Activated CD4-positive, alpha-beta T cell treated with anti-CD3 and anti-CD28 coated beads, Interleukin-2, amount 10 ng/mL, durations not matched to agents 7 days and 5 days (primary cell): ENCODE data around the gene PRDM2. TPM values are rescaled to one million over a fixed set of nuclear protein-coding genes. Genes with fewer than 3 reads are reported as not detected.

Experiments
- CTCF ChIA-PET: fragments of 350-600 bp; sonication (Branson Sonifier 250); formaldehyde crosslinking; loops from one replicate; lab custom pipeline; 2021; ENCODE audit warnings: antibody characterized with exemption; lab: Charles Lee
- POLR2A ChIA-PET: fragments of 350-600 bp; sonication (Branson Sonifier 250); formaldehyde crosslinking; loops from one replicate; lab custom pipeline; 2021; ENCODE audit warnings: antibody characterized with exemption; lab: Charles Lee
- DNase-seq: peaks from one replicate; pipeline ENCODE4 v3.0.0-alpha.2; 2020
- H3K27ac Mint-ChIP-seq: one replicate; pipeline ENCODE4 v1.8.0; 2021; ENCODE audit warnings: mild to moderate bottlenecking, moderate library complexity, mixed read lengths
- H3K27me3 Mint-ChIP-seq: one replicate; pipeline ENCODE4 v1.8.0; 2021; ENCODE audit warnings: mixed read lengths
- H3K36me3 Mint-ChIP-seq: one replicate; pipeline ENCODE4 v1.8.0; 2021; ENCODE audit warnings: low read depth, mixed read lengths
- H3K4me1 Mint-ChIP-seq: one replicate; pipeline ENCODE4 v1.8.0; 2021; ENCODE audit warnings: mixed read lengths
- H3K4me3 Mint-ChIP-seq: one replicate; pipeline ENCODE4 v1.8.0; 2021; ENCODE audit warnings: mild to moderate bottlenecking, moderate library complexity, mixed read lengths
- H3K9me3 Mint-ChIP-seq: one replicate; pipeline ENCODE4 v1.8.0; 2021; ENCODE audit warnings: mixed read lengths
- total RNA-seq, 2 experiments: library from RNA; stranded (reverse); gene quantifications; one replicate each; pipeline ENCODE4 v1.2.3, GENCODE V29; 2021

PRDM2 gene
- total RNA-seq, 2 experiments from 2014 or later = 57.7 to 63.1 TPM

DNA sequence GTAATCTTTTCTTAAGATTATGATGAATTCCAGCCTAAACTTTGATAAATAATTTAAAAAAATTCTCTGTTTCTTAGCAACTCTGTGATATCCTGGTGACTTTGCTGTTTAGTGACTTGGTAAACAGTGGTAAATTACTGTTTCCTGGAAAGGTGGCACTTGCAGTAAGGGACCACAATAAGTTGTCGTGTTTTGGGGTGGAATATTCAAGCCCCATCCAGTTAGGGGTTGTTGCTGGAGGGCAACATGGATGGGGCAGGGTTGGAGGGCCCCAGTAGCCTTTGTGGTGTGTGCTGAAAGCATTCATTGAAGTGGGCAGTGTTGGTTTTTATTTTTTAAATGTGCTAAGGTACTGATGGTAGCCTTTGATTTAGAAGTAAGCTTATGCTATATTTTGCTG is 30.3 kb downstream of the PRDM2 start:
- ChIA-PET POLR2A (interaction anchor here (0.7 kb wide), 1 partner anchor 19 kb away, joined by 5 read pairs; no protein-coding TSS in a partner anchor), CTCF (interaction anchor here (2.0 kb wide), 2 partner anchors 9 to 22 kb away, joined by 5 to 6 read pairs; no protein-coding TSS in a partner anchor)
- H3K4me1 Mint-ChIP-seq = peaks cover 80% of the 10 kb centered on the region
- H3K27ac Mint-ChIP-seq = peak overlapping the region; percentile 99
- H3K9me3 Mint-ChIP-seq = no peaks in the 10 kb centered on the region
- DNase-seq = peak; percentile 27
- H3K27me3 Mint-ChIP-seq = no peaks in the 10 kb centered on the region
- peak overlapping the region; percentile 78 for H3K4me3 Mint-ChIP-seq
- H3K36me3 Mint-ChIP-seq = peaks cover 17% of the 10 kb centered on the region

DNA sequence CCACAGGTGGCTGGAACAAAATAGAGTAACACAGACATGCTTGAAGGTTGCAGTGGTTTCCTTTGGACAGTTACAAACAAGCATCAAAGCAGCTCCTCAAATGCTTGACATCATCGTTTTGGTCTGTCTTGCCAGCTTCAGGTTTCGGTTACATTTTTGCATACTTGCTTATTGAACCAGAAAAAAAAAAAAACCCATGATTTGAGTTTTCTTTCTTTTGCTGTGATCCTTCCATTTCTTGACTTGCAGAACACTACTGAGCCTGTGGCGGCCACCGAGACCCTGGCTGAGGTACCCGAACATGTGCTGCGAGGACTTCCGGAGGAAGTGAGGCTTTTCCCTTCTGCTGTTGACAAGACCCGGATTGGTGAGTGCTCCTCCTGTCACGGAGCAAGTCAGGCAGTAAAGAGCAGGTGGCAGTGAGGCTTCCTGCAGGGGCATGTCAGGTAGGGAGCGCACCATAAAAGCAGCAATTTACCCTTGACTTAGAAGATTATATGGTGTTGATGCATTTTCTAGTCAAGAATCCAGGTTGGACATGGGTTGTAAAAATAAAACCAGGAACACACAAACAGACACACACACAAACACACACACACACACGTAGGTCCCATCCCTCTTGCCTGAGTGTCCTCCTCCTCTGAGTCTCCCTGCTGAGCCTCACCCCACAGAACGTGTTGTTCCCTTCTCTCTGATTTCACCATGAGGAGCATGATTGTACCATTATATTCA is 30.9 kb downstream of the PRDM2 start:
- H3K36me3 Mint-ChIP-seq = peaks cover 21% of the 10 kb centered on the region
- CTCF ChIA-PET = interaction anchor here (1.4 to 2.0 kb wide), 3 partner anchors 10 to 23 kb away, joined by 3 to 6 read pairs (median 5); no protein-coding TSS in a partner anchor
- peak overlapping the region; percentile 99 for H3K27ac Mint-ChIP-seq
- peak overlapping the region; percentile 78 for H3K4me3 Mint-ChIP-seq
- DNase-seq = peak; percentile 93
- POLR2A ChIA-PET = interaction anchor here (0.5 to 1.7 kb wide), 3 partner anchors 14 to 19 kb away, joined by 4 to 7 read pairs (median 5); no protein-coding TSS in a partner anchor
- H3K27me3 Mint-ChIP-seq = no peaks in the 10 kb centered on the region
- peaks cover 79% of the 10 kb centered on the region for H3K4me1 Mint-ChIP-seq
- no peaks in the 10 kb centered on the region for H3K9me3 Mint-ChIP-seq

DNA sequence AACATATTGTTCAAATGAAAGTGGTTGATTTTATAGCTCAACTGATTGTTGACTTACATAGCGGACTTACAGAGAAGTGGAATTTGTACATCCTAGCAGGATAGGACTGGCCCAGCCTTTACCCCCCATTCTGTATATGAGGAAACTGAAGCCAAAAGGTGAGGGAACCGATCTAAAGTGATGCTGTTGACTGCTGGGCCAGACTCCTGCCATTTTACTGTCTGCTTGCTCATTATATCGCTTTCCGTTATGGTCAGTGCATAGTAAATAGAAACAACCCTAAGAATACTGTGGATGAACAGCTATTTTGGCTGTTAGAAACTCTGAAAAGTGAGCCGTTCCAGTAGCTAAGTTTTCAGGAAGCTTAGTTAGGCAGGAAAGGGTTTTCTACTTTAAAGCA is 31.9 kb downstream of the PRDM2 start:
- peaks cover 21% of the 10 kb centered on the region for H3K36me3 Mint-ChIP-seq
- no peaks in the 10 kb centered on the region for H3K9me3 Mint-ChIP-seq
- POLR2A ChIA-PET = interaction anchor here (1.7 kb wide), 1 partner anchor 18 kb away, joined by 7 read pairs; no protein-coding TSS in a partner anchor
- peak overlapping the region; percentile 78 for H3K4me3 Mint-ChIP-seq
- peak overlapping the region; percentile 99 for H3K27ac Mint-ChIP-seq
- no peaks in the 10 kb centered on the region for H3K27me3 Mint-ChIP-seq
- no peak for DNase-seq
- CTCF ChIA-PET = interaction anchor here (1.4 kb wide), 1 partner anchor 17 kb away, joined by 3 read pairs; no protein-coding TSS in a partner anchor
- peaks cover 74% of the 10 kb centered on the region for H3K4me1 Mint-ChIP-seq

DNA sequence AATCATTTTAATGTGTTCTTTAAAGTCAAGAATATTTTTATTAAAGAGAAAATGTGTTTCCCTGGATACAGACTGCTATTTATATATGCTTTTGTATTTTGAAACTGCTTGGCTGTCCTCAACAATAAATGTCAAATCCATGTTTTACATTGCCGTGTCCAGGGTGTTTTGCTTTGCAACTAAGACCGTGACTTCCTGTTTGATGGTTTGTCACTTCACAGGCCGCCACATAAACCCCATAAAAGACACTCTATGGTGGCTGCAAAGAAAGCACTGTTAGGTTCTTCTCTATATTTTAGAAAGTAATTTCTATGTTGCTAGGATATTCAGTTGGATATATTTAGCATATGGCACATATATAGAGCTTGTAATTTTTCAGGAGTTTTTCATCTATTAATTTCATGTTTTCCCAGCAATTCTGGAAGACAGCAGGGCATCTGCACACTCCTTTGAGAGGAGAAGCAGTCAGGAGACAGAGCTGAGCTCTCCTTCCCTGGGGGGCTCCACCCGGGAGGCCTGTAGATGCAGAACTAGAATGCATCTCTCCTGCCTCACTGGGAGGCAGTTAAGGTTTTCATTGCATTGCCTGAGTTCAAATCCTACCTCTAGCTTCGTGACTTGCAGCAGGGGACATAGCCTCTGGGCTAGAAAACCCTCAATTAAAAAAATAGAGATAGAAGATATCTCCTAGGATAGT is 33.1 kb downstream of the PRDM2 start:
- CTCF ChIA-PET = interaction anchor here (0.6 to 1.2 kb wide), 3 partner anchors 19 to 123 kb away, joined by 3 read pairs; no protein-coding TSS in a partner anchor
- peak; percentile 77 for DNase-seq
- H3K27me3 Mint-ChIP-seq = no peaks in the 10 kb centered on the region
- peak overlapping the region; percentile 57 for H3K4me3 Mint-ChIP-seq
- no peaks in the 10 kb centered on the region for H3K9me3 Mint-ChIP-seq
- peaks cover 22% of the 10 kb centered on the region for H3K36me3 Mint-ChIP-seq
- POLR2A ChIA-PET = interaction anchor here (1.5 to 1.7 kb wide), 2 partner anchors 14 to 16 kb away, joined by 3 to 7 read pairs; no protein-coding TSS in a partner anchor
- peak overlapping the region; percentile 99 for H3K27ac Mint-ChIP-seq
- peaks cover 73% of the 10 kb centered on the region for H3K4me1 Mint-ChIP-seq

DNA sequence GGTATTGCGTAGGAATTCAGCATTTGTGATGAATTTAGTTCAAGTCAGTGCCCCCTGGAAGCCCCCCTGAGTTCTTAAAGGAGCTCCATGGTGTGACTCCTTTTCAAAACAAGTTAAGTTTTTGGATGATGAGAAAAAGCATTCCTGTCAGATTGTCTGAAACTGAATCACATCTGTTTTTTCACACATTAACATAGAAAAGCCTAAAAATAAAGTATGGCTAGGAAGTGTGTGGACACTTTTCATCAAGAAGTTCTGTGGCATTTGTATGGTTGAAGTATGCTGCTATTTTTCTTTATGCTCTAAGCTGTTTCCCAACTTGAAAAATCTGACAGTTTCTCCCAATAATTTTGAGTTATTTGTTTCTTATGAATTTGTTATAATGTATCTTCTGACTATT is 33.7 kb downstream of the PRDM2 start:
- POLR2A ChIA-PET = interaction anchor here (1.5 kb wide), 1 partner anchor 14 kb away, joined by 3 read pairs; no protein-coding TSS in a partner anchor

DNA sequence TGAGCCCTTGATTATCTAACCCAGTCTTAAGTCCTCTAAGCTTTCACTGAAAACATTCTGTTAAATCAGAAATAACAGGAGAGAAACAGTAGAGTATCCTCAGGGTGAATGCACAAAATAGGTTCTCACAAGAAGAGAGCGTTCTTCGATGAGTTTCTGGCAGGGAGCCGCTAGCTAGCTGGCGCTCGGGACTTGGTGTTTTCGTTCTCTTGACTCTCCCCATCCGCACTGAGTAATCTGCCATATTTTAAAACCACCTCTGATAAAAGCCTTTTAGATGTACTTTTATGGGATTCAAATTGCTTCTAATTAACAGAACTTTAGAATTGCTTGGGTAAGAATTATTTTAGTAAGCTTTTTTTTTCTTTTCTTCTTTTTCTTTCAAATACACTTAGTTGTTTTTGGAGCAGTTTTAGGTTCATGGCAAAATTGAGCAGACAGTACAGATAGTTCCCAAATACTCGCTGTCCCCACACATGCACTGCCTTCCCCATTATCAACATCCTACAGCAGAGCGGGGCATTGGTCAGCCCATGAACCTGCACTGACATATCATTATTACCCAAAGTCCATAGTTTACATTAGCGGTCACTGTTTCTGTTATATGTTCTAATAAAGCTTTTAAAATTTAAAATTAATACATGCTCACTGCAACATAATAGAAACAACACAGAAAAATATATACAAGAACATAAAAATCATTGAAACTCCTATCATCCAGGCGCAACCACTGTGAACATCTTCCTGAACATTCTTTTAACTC is 35.4 kb downstream of the PRDM2 start:
- Mint-ChIP-seq H3K9me3 (no peaks in the 10 kb centered on the region), H3K27ac (peak overlapping the region; percentile 16), H3K4me3 (no peak overlapping the region), H3K36me3 (peaks cover 21% of the 10 kb centered on the region), H3K27me3 (no peaks in the 10 kb centered on the region), H3K4me1 (peaks cover 57% of the 10 kb centered on the region)
- POLR2A ChIA-PET = interaction anchor here (0.6 kb wide), 1 partner anchor 1194 kb away, joined by 3 read pairs; no protein-coding TSS in a partner anchor
- DNase-seq = no peak
- CTCF ChIA-PET = interaction anchor here (0.6 to 2.0 kb wide), 2 partner anchors 14 to 1883 kb away, joined by 3 to 4 read pairs; no protein-coding TSS in a partner anchor

More for the DNA sequence above, 33.7 kb downstream of the PRDM2 start:
- CTCF ChIA-PET = interaction anchor here (0.6 to 2.0 kb wide), 4 partner anchors 16 to 122 kb away, joined by 3 to 4 read pairs (median 3); no protein-coding TSS in a partner anchor
- peaks cover 21% of the 10 kb centered on the region for H3K36me3 Mint-ChIP-seq
- no peaks in the 10 kb centered on the region for H3K27me3 Mint-ChIP-seq
- H3K9me3 Mint-ChIP-seq = no peaks in the 10 kb centered on the region
- peak overlapping the region; percentile 99 for H3K27ac Mint-ChIP-seq
- peak overlapping the region; percentile 57 for H3K4me3 Mint-ChIP-seq
- no peak for DNase-seq
- H3K4me1 Mint-ChIP-seq = peaks cover 68% of the 10 kb centered on the region

DNA sequence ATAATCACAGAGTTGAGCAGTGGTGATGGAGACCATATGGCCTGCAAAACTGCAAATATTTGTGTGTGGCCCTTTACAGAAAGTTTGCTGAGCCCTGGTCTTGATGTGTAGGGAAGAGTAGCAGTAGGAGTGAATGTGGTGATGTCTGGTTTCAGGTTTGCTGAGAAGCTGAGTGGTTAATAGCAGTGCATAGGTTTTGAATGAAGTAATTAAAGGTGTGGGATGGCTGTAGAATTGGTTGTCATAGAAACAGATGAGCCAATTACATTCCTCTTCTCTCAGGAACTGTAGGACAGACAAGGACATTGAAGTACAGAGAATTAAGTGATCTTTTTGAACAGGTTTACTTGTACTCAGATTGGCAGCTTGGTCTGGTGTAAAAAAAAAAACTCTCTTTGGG is 37.4 kb downstream of the PRDM2 start:
- Mint-ChIP-seq H3K27ac (peak overlapping the region; percentile 9), H3K9me3 (no peaks in the 10 kb centered on the region), H3K4me1 (peaks cover 43% of the 10 kb centered on the region), H3K36me3 (peaks cover 19% of the 10 kb centered on the region), H3K27me3 (no peaks in the 10 kb centered on the region), H3K4me3 (no peak overlapping the region)
- ChIA-PET POLR2A (no interaction called here), CTCF (interaction anchor here (0.6 to 2.2 kb wide), 3 partner anchors 10 to 21 kb away, joined by 3 to 7 read pairs (median 4); no protein-coding TSS in a partner anchor)
- DNase-seq = no peak

DNA sequence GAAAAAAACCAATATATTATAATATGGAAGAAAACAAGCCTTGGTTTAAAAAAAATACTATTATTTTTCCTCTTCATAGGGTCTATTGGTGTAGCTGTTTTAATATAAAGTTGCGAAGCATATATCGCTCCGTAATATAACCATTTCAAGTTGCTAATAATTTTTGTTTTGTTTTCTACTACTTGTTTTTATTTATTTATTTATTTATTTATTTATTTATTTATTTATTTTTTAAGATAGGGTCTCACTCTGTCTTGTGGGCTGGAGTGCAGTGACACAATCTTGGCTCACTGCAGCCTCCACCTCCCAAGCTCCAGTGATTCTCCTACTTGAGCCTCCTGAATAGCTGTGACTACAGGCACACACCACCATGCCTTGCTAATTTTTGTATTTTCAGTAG is 46.4 kb downstream of the PRDM2 start:
- H3K36me3 Mint-ChIP-seq = peaks cover 32% of the 10 kb centered on the region
- no peaks in the 10 kb centered on the region for H3K27me3 Mint-ChIP-seq
- H3K27ac Mint-ChIP-seq = no peak overlapping the region
- ChIA-PET CTCF (interaction anchor here (0.6 to 1.5 kb wide), 2 partner anchors 9 to 1336 kb away, joined by 3 read pairs; no protein-coding TSS in a partner anchor), POLR2A (interaction anchor here (0.7 kb wide), 1 partner anchor 15 kb away, joined by 3 read pairs; no protein-coding TSS in a partner anchor)
- H3K4me3 Mint-ChIP-seq = no peak overlapping the region
- H3K4me1 Mint-ChIP-seq = peaks cover 22% of the 10 kb centered on the region
- DNase-seq = no peak
- no peaks in the 10 kb centered on the region for H3K9me3 Mint-ChIP-seq

DNA sequence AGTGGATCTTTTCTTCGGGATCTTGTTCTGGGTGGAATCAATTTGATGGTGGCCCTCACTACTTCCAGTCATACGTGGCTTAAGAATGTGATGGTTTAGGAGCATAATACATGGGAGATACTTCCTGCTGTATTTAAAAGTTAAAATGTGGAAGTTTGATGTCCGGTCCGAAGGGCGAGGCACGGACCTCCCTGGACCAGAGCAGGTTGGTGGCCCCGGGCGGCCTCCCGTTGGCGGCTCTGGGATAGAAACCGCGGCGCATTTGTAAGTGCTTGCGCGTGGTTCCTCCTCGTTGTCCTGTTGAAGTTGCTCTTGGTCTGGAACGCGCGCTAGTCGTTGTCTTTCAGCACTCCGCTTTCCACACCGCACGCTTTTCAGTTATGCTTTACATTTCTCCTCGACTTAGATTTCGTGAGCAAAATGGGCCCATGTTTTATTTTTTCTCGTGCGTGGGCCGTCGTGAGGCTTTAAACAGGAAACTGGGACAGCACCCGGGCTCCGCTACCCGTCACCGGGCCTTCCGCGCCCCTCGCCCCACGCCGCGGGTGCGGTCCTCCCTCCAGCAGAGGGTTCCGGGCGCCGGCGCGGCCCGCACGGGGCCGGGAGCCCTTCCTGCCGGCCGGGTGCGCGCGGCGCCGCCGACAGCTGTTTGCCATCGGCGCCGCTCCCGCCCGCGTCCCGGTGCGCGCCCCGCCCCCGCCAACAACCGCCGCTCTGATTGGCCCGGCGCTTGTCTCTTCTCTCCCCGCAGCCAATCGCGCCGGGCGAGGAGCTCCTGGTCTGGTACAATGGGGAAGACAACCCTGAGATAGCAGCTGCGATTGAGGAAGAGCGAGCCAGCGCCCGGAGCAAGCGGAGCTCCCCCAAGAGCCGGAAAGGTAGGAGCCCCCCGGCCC is 48.9 kb downstream of the PRDM2 start:
- Mint-ChIP-seq H3K4me1 (peaks cover 46% of the 10 kb centered on the region), H3K36me3 (peaks cover 26% of the 10 kb centered on the region), H3K4me3 (peak overlapping the region; percentile 90), H3K27ac (peak overlapping the region; percentile 96), H3K9me3 (no peaks in the 10 kb centered on the region), H3K27me3 (no peaks in the 10 kb centered on the region)
- peak; percentile 96 for DNase-seq
- ChIA-PET CTCF (interaction anchor here (0.9 to 1.5 kb wide), 5 partner anchors 9 to 45 kb away, joined by 3 to 4 read pairs (median 3); no protein-coding TSS in a partner anchor), POLR2A (interaction anchor here (0.7 to 1.2 kb wide), 4 partner anchors 17 to 1528 kb away, joined by 3 to 7 read pairs (median 5); no protein-coding TSS in a partner anchor)

DNA sequence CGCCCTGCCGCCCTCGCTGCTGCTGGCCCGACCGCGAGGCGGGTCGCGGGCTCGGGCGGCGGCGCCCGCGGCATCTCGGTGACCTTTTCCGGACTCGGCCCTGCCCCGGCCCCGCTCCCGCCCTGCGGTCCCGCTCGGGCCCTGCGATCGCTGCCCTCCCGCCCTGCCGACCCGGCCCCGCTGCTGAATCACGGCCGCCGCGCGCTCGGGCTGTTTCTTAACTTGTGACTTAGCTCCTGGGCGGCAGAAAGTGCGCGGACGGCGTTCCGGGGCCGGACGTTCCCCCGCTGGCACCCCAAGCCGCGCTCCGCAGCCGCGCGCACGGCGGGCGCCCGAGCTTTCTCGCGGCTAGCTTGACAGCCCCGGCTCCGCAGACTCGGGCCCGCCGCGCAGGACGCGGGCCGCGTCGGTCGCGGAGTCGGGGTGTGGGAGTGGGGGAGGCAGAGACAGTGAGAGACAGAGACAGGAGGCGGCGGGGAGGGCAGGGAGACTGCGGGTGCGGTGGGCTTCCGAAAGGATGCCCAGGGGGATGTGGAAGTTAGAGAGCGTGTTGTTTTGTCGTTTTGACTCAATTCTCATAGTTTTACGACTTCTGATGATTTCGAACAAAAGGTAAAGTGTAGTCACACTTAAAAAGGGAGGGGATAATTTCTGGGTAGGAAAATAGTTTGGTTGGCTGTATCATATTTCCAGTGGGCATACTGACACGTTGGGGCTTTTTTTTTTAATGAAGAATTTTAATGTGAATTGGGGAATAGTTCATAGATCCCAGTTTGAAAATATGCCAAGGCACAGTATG is 49.8 kb downstream of the PRDM2 start:
- DNase-seq = peak; percentile 49
- POLR2A ChIA-PET = interaction anchor here (0.7 to 1.2 kb wide), 4 partner anchors 18 to 1529 kb away, joined by 3 to 7 read pairs (median 5); no protein-coding TSS in a partner anchor
- Mint-ChIP-seq H3K36me3 (peaks cover 29% of the 10 kb centered on the region), H3K4me1 (peaks cover 55% of the 10 kb centered on the region), H3K4me3 (peak overlapping the region; percentile 98), H3K9me3 (no peaks in the 10 kb centered on the region), H3K27ac (peak overlapping the region; percentile 94), H3K27me3 (no peaks in the 10 kb centered on the region)
- CTCF ChIA-PET = interaction anchor here (0.9 to 1.5 kb wide), 5 partner anchors 10 to 45 kb away, joined by 3 to 4 read pairs (median 3); no protein-coding TSS in a partner anchor
